Measurements from ENCODE around the gene PRMT3. TPM values are rescaled to one million over a fixed set of nuclear protein-coding genes. Genes with fewer than 3 reads are reported as not detected.

The PRMT3 gene
- total and polyA plus RNA-seq, 10 donors: 6.9 to 20.7 (median 13.8) TPM

- Histone ChIP-seq H3K36me3 (peaks cover 0 to 74% (median 7%) of the 10 kb centered on the region in 6 donors), H3K4me1 (no peaks in the 10 kb centered on the region), H3K27me3 (replicated peaks in 1 of 7) (no peaks in the 10 kb centered on the region), H3K27ac (no peak overlapping the region), H3K4me3 (no peak overlapping the region), H3K9me3 (no peaks in the 10 kb centered on the region)
- WGBS, 5 donors: 91 to 100% (median 97%) methylated on average over 5 of the region's 5 CpGs
- no peak for DNase-seq
- intact Hi-C loops (cut with DNase I; ENCODE audit: low total_unique reads): no loop called here
- TF ChIP-seq POLR2AphosphoS5 (IDR thresholded peaks at IDR 0.05) (no peak), POLR2A (IDR thresholded peaks at IDR 0.05) (no peak), CTCF (IDR thresholded peaks at IDR 0.05 in 8 of 11, conservative IDR thresholded peaks at IDR 0.05 in 3 of 11) (no peak)
These were observed 41.7 kb downstream of the PRMT3 start for GRCh38 chr11:20429216-20429615.

DNA sequence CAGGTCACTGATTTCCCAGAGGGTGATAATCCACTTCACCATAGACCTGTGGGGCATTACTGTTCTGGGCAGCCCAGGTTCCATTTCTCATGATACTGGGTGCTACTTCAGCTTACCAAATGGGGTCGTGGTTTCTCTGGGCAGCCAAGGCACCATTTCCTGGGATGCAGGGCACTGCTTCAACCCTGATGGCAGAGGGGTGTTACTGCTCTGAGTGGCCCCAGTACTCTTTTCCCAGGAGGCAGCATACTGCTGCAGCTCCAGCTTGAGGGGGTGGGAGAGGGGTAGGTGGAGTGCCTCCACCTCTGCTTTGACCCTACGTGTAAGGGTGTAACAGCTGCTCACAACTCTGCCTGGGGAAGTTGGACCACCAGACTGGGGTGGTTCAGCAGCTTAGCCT lies 51.1 kb downstream of the PRMT3 start:
- WGBS, 5 donors: 85 to 98% (median 95%) methylated on average over 2 of the region's 2 CpGs
- H3K36me3 ChIP-seq: peaks cover 0 to 43% (median 4%) of the 10 kb centered on the region in 6 donors
- no peak for DNase-seq
- H3K9me3 ChIP-seq: no peaks in the 10 kb centered on the region
- no peak overlapping the region for H3K27ac ChIP-seq
- H3K4me1 ChIP-seq: peaks cover 0 to 5% (median 0%) of the 10 kb centered on the region in 6 donors
- no peak for TF ChIP-seq CTCF (IDR thresholded peaks at IDR 0.05 in 8 of 11, conservative IDR thresholded peaks at IDR 0.05 in 3 of 11)
- H3K27me3 ChIP-seq (replicated peaks in 1 of 7): no peaks in the 10 kb centered on the region
- intact Hi-C loops (cut with DNase I; ENCODE audit: low total_unique reads): no loop called here
- H3K4me3 ChIP-seq: no peak overlapping the region

- Histone ChIP-seq H3K36me3 (peaks cover 0 to 11% (median 0%) of the 10 kb centered on the region in 6 donors), H3K4me1 (peaks cover 0 to 5% (median 0%) of the 10 kb centered on the region in 6 donors), H3K4me3 (no peak overlapping the region), H3K27me3 (replicated peaks in 1 of 7) (no peaks in the 10 kb centered on the region), H3K9me3 (no peaks in the 10 kb centered on the region), H3K27ac (no peak overlapping the region)
- no peak for DNase-seq
- TF ChIP-seq POLR2AphosphoS5 (IDR thresholded peaks at IDR 0.05) (no peak), CTCF (IDR thresholded peaks at IDR 0.05 in 8 of 11, conservative IDR thresholded peaks at IDR 0.05 in 3 of 11) (no peak), POLR2A (IDR thresholded peaks at IDR 0.05) (no peak)
- WGBS, 5 donors: 77 to 86% (median 80%) methylated on average over 3 of the region's 3 CpGs
- intact Hi-C loops (cut with DNase I; ENCODE audit: low total_unique reads): no loop called here
These were observed 56.1 kb downstream of the PRMT3 start for GRCh38 chr11:20443596-20443995.

GRCh38 chr11:20444535-20444934 lies 57.0 kb downstream of the PRMT3 start:
- 95 to 100% (median 98%) methylated on average over 1 of the region's 1 CpG for WGBS, 5 donors
- H3K36me3 ChIP-seq: peaks cover 0 to 12% (median 0%) of the 10 kb centered on the region in 6 donors
- no peak for TF ChIP-seq POLR2A (IDR thresholded peaks at IDR 0.05)
- TF ChIP-seq CTCF (IDR thresholded peaks at IDR 0.05 in 8 of 11, conservative IDR thresholded peaks at IDR 0.05 in 3 of 11): no peak
- no peak for TF ChIP-seq POLR2AphosphoS5 (IDR thresholded peaks at IDR 0.05)
- DNase-seq: no peak
- H3K9me3 ChIP-seq: no peaks in the 10 kb centered on the region
- peaks cover 0 to 5% (median 0%) of the 10 kb centered on the region in 6 donors for H3K4me1 ChIP-seq
- H3K4me3 ChIP-seq: no peak overlapping the region
- no peaks in the 10 kb centered on the region for H3K27me3 ChIP-seq (replicated peaks in 1 of 7)
- H3K27ac ChIP-seq: no peak overlapping the region
- intact Hi-C loops (cut with DNase I; ENCODE audit: low total_unique reads): no loop called here

Measured in spleen (tissue), 11 donors.